Measurements from ENCODE around the gene HRH2.
"Not testable (repeated sequence)": the region's sequence is repeated elsewhere in the genome, so short reads cannot be mapped to it uniquely, and the experiment has no call there.

HRH2 gene

GRCh38 chr5:175743676-175744210 is 85.9 kb downstream of the HRH2 start:
- no peak for DNase-seq

- no peak for DNase-seq
These were observed 87.3 kb downstream of the HRH2 start for GRCh38 chr5:175745210-175745609.

- no peak for DNase-seq
These were observed 89.0 kb downstream of the HRH2 start for GRCh38 chr5:175746851-175747250.

- DNase-seq: no peak
These were observed 89.7 kb downstream of the HRH2 start for GRCh38 chr5:175747539-175748060.

- no peak for DNase-seq
These were observed 90.8 kb downstream of the HRH2 start for GRCh38 chr5:175748650-175749049.

GRCh38 chr5:175749591-175749990 is 91.7 kb downstream of the HRH2 start:
- DNase-seq: no peak

GRCh38 chr5:175750511-175750931 is 92.7 kb downstream of the HRH2 start:
- no peak for DNase-seq

GRCh38 chr5:175751369-175751768 is 93.5 kb downstream of the HRH2 start:
- DNase-seq: no peak

GRCh38 chr5:175752826-175753535 is 95.1 kb downstream of the HRH2 start:
- no peak for DNase-seq

GRCh38 chr5:175753536-175754402 is 95.9 kb downstream of the HRH2 start:
- no peak for DNase-seq

- not testable (repeated sequence) for DNase-seq
These were observed 102.1 kb downstream of the HRH2 start for GRCh38 chr5:175759991-175760390.

All from NCI-H1930 (cell line).